Thoracic aorta (tissue), 2 donors: Measurements from ENCODE around the gene NCKAP5. TPM values are rescaled to one million over a fixed set of nuclear protein-coding genes. Genes with fewer than 3 reads are reported as not detected.

Source experiments
- ATAC-seq: fragments of 150-250 bp; one replicate; pipeline ENCODE4 v1.8.0; 2017; ENCODE audit warnings: low read depth; ENCODE audit not compliant: insufficient number of reproducible peaks, low FRiP score
- DNase-seq: peaks from one replicate; pipeline ENCODE4 v3.0.0-alpha.2; 2020; ENCODE audit warnings: low spot score
- H3K27ac ChIP-seq, 2 donors: fragments of 200-600 bp; sonication (generic); 1 replicate in 1 of 2; 2 replicates in 1 of 2; pipeline ENCODE4 v1.5.1; 2016; ENCODE audit warnings: mild to moderate bottlenecking in 2 of 2, moderate library complexity in 2 of 2
- H3K27me3 ChIP-seq: fragments of 200-600 bp; sonication (generic); replicated peaks from 2 replicates; pipeline ENCODE4 v1.6.0; 2016; ENCODE audit warnings: mild to moderate bottlenecking; ENCODE audit not compliant: insufficient read depth
- H3K36me3 ChIP-seq: fragments of 200-600 bp; sonication (generic); one replicate; pipeline ENCODE4 v1.5.1; 2016
- H3K4me1 ChIP-seq, 2 donors: fragments of 200-600 bp; sonication (generic); 1 replicate in 1 of 2; 2 replicates in 1 of 2; pipeline versions ENCODE4 v1.5.1 to v1.6.0; 2016; ENCODE audit warnings: low read depth in 2 of 2, mild to moderate bottlenecking in 1 of 2; ENCODE audit not compliant: control insufficient read depth in 1 of 2
- H3K4me3 ChIP-seq: fragments of 200-600 bp; sonication (generic); 2 replicates; pipeline ENCODE4 v1.5.1; 2016; ENCODE audit warnings: mild to moderate bottlenecking
- H3K9me3 ChIP-seq: fragments of 200-600 bp; sonication (generic); 2 replicates; pipeline ENCODE4 v1.5.1; 2016
- total RNA-seq, 2 donors: library from RNA; depleted of rRNA; stranded (reverse); fragments of >200 nt; gene quantifications; one replicate each; pipeline versions ENCODE4 v1.1.0 to v1.2.3, GENCODE V29; 2016
- TF ChIP-seq, protein P1 (sequence below): fragments of 200-600 bp; sonication (generic); IDR thresholded peaks from one replicate; pipeline ENCODE4 v1.5.1; 2019; ENCODE audit warnings: antibody characterized with exemption

The NCKAP5 gene
- total RNA-seq, 2 donors from 2014 or later: 1.2 to 1.9 TPM

DNA sequence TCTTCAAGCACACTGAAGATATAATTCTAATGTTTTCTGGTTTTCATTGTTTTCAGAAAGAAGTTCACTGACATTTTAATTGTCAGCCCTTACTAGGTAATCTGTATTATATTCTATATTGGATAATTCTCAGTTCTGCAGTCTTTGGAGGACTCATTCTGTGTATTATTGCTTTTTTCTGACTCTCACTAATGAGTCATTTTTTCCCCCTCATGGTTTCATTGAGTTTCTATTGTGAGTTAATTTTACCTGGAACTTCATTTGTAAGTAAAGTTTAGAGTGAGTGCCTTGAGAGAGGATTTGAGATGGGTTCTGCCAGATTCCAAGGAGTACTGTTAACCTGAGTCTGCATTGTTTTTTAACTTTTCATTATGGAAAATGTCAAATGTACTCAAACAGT lies 807.9 kb downstream of the NCKAP5 start:
- Histone ChIP-seq H3K4me1 (no peaks in the 10 kb centered on the region), H3K4me3 (no peak overlapping the region), H3K36me3 (no peaks in the 10 kb centered on the region), H3K27me3 (no peaks in the 10 kb centered on the region), H3K9me3 (no peaks in the 10 kb centered on the region), H3K27ac (no peak overlapping the region)
- DNase-seq (no peak), ATAC-seq (no peak)
- TF ChIP-seq, protein P1, sequence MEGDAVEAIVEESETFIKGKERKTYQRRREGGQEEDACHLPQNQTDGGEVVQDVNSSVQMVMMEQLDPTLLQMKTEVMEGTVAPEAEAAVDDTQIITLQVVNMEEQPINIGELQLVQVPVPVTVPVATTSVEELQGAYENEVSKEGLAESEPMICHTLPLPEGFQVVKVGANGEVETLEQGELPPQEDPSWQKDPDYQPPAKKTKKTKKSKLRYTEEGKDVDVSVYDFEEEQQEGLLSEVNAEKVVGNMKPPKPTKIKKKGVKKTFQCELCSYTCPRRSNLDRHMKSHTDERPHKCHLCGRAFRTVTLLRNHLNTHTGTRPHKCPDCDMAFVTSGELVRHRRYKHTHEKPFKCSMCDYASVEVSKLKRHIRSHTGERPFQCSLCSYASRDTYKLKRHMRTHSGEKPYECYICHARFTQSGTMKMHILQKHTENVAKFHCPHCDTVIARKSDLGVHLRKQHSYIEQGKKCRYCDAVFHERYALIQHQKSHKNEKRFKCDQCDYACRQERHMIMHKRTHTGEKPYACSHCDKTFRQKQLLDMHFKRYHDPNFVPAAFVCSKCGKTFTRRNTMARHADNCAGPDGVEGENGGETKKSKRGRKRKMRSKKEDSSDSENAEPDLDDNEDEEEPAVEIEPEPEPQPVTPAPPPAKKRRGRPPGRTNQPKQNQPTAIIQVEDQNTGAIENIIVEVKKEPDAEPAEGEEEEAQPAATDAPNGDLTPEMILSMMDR: no peak

DNA sequence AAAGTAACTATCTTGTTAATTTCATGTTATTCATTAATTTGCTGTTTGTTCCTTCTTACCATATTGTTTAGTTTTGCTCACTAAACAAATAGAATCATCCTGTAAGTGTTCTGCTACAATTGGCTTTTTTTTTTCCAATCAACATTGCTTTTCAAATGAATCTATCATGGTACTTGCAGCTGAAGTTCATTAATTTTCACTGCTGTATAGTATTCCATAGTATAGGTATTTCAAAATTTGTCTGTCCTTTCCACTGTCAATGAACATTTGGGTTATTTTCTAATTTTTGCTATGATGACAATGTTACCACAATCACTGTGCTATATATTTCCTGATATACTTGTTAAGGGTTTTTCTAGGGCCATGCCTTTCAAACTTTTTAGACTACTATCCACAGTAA lies 809.3 kb downstream of the NCKAP5 start:
- DNase-seq (no peak), ATAC-seq (no peak)
- no peaks in the 10 kb centered on the region for H3K36me3 ChIP-seq
- H3K27ac ChIP-seq: no peak overlapping the region
- no peaks in the 10 kb centered on the region for H3K4me1 ChIP-seq
- H3K4me3 ChIP-seq: no peak overlapping the region
- TF ChIP-seq, protein P1: no peak
- H3K9me3 ChIP-seq: no peaks in the 10 kb centered on the region
- H3K27me3 ChIP-seq: no peaks in the 10 kb centered on the region

DNA sequence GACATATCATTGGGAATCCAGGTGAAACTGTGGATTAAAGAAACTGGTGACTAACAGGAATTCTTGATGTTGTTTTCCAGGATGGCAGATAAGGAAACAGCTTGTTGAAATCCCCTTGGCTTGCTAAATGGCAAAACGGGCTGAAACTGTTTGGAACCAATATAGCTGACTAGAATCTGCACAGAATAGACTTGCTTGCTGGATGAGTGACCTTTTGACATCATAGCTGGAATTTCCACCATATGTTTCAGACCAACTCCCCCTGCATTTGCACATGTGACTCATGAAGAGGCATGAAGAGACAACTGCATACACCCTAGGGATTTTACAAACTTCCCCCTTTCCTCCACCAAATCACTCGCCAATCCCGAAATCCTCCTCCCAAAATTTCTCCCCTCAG lies 810.6 kb downstream of the NCKAP5 start:
- ATAC-seq (no peak), DNase-seq (no peak)
- no peak overlapping the region for H3K4me3 ChIP-seq
- H3K4me1 ChIP-seq: no peaks in the 10 kb centered on the region
- no peaks in the 10 kb centered on the region for H3K27me3 ChIP-seq
- H3K9me3 ChIP-seq: no peaks in the 10 kb centered on the region
- no peaks in the 10 kb centered on the region for H3K36me3 ChIP-seq
- H3K27ac ChIP-seq: no peak overlapping the region
- TF ChIP-seq, protein P1: no peak

DNA sequence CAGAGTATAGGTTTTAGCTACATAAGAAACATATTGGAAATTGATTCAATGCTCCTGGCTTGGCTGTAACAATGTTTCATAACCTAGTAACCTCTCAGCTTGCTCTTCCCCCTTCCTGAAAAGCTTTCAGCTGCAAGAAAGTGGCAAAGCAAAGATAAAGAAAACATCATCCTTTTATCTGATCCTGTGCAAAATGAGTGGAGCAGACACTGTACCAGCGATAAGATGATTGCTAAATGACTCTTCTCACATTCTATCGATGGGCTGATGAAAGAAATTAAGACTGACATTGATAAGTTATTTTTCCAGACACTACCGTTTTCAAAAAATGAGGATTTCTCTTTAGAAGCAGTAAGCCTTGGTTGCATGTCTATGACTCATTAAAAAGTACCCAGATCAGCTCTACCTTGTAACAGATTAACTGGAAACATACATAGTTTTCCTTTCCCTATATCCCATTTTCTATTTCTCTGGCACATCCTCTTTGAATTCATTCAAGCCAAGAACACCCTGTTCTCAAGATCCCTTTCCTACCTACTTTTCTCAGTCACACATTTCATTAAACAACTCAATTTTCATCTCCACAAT lies 811.2 kb downstream of the NCKAP5 start:
- TF ChIP-seq, protein P1: no peak
- H3K4me3 ChIP-seq: no peak overlapping the region
- H3K27me3 ChIP-seq: no peaks in the 10 kb centered on the region
- no peaks in the 10 kb centered on the region for H3K9me3 ChIP-seq
- DNase-seq: no peak
- no peaks in the 10 kb centered on the region for H3K4me1 ChIP-seq
- ATAC-seq: no peak
- H3K27ac ChIP-seq: no peak overlapping the region
- no peaks in the 10 kb centered on the region for H3K36me3 ChIP-seq

DNA sequence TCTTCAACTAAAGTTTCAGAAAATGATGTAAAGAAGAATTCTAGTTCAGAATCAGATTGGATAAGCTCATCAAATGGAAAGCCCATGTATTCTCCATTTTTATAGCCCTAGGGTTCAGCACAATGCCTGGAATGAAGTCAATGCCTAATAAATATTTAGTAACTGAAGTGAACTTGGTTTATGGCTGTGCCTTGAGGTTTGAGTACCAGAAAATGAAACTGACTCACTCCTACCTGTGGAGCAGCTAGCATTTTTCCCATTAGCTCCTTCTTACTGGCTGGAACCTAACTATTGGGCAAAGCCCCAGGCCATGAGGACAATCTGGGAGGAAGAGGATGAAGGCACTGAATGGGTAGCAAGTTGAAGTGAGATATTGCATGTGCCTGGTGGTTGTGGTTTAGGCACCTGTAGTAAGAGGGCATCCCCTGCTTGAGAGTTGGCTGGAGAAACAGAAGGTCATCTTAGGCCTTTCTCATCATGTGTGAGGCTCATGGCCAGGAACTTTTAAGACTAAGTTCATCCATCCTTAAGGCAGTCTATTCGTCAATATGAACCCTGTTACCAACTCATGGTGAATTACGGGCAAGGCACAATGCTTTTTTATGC lies 813.3 kb downstream of the NCKAP5 start:
- no peak for DNase-seq
- TF ChIP-seq, protein P1: no peak
- Histone ChIP-seq H3K4me3 (no peak overlapping the region), H3K9me3 (no peaks in the 10 kb centered on the region), H3K27me3 (no peaks in the 10 kb centered on the region), H3K36me3 (no peaks in the 10 kb centered on the region), H3K4me1 (no peaks in the 10 kb centered on the region), H3K27ac (no peak overlapping the region)
- ATAC-seq: no peak
